K562 (cell line): ENCODE measurements around the gene AMMECR1. TPM values are rescaled to one million over a fixed set of nuclear protein-coding genes. Genes with fewer than 3 reads are reported as not detected.
A peak's percentile ranks its signal among the peaks of the same experiment; 100 is the strongest.

Experiments used
- ATAC-seq: fragments of 200-7000 bp; cut with Tn5 transposase; 3 replicates; pipeline ENCODE4 v1.9.1; 2020; ENCODE audit warnings: moderate library complexity
- BruUV-seq: library from RNA; stranded (reverse); fragments of 400-500 nt; replicated peaks from 2 replicates; lab custom pipeline; 2021; lab: Mats Ljungman, UMichigan
- CTCF ChIA-PET: fragments of 300-600 bp; formaldehyde crosslinking; extraction: SDS; loops from one replicate; lab custom pipeline; 2021; ENCODE audit warnings: low intra/inter-chr PET ratio; lab: Yijun Ruan, JAX
- POLR2A ChIA-PET: fragments of 300-600, 350-650 bp; sonication (Branson Sonifier 250); formaldehyde crosslinking; extraction: SDS; loops from one replicate; lab custom pipeline; 2021; ENCODE audit warnings: antibody characterized with exemption, inconsistent platforms; lab: Yijun Ruan, JAX
- DNase-seq, 4 experiments: peaks; one replicate each; pipeline versions ENCODE4 v3.0.0 to v3.0.0-alpha.2; 2011 to 2018; ENCODE audit warnings: low spot score in 3 of 4, mixed read lengths in 3 of 4; ENCODE audit errors: extremely low read depth in 1 of 4
- FAIRE-seq: peaks from 2 replicates; lab custom pipeline; 2011; peaks lifted over from hg19 to GRCh38; lab: Jason Lieb, UNC
- H2AFZ ChIP-seq: 2 replicates; pipeline ENCODE4 v1.6.0; 2011; ENCODE audit warnings: low read depth, low read length, control low read depth, inconsistent platforms
- H3K27ac ChIP-seq: fragments of 200-600 bp; 3 replicates; pipeline ENCODE4 v1.8.0; 2011; ENCODE audit warnings: low read depth, mild to moderate bottlenecking, control low read depth, inconsistent platforms, low read length, moderate library complexity, mixed read lengths; ENCODE audit errors: extremely low read depth
- H3K27me3 ChIP-seq, 2 experiments: fragments of 300-600 bp in 1 of 2; 2 replicates in 1 of 2; 3 replicates in 1 of 2; pipeline versions ENCODE4 v1.6.0 to v1.8.0; 2011; ENCODE audit warnings: inconsistent platforms in 2 of 2, low read length in 2 of 2, mild to moderate bottlenecking in 1 of 2, mixed read lengths in 1 of 2, moderate library complexity in 1 of 2; ENCODE audit not compliant: control insufficient read depth in 2 of 2, insufficient read depth in 2 of 2
- H3K36me3 ChIP-seq: fragments of 300-600 bp; 3 replicates; pipeline ENCODE4 v1.8.0; 2011; ENCODE audit warnings: mild to moderate bottlenecking, low read length, inconsistent platforms; ENCODE audit not compliant: control insufficient read depth, insufficient read depth
- H3K4me1 ChIP-seq, 2 experiments: fragments of 200-600 bp in 1 of 2; replicated peaks in 1 of 2; 2 replicates in 1 of 2; 3 replicates in 1 of 2; pipeline versions ENCODE4 v1.5.1 to v1.8.0; 2011; ENCODE audit warnings: inconsistent platforms in 2 of 2, low read length in 2 of 2, mild to moderate bottlenecking in 1 of 2, mixed read lengths in 1 of 2, moderate library complexity in 1 of 2; ENCODE audit not compliant: control insufficient read depth in 2 of 2, insufficient read depth in 2 of 2
- H3K4me2 ChIP-seq: 2 replicates; pipeline ENCODE4 v1.6.1; 2011; ENCODE audit warnings: low read length, control low read depth, inconsistent platforms, mixed read lengths; ENCODE audit not compliant: insufficient read depth
- H3K4me3 ChIP-seq: fragments of 200-600 bp; sonication (generic), shearing (Covaris generic); 2 replicates; pipeline ENCODE4 v1.5.1; 2016; ENCODE audit warnings: control low read depth, inconsistent platforms
- H3K79me2 ChIP-seq: fragments of 200-600 bp; 3 replicates; pipeline ENCODE4 v1.8.0; 2011; ENCODE audit warnings: low read length, inconsistent platforms; ENCODE audit not compliant: control insufficient read depth, insufficient read depth
- H3K9ac ChIP-seq, 2 experiments: 2 replicates each; pipeline versions ENCODE4 v1.6.0 to v1.6.1; 2011; ENCODE audit warnings: low read depth in 2 of 2, low read length in 2 of 2, control low read depth in 1 of 2, inconsistent platforms in 1 of 2, mild to moderate bottlenecking in 1 of 2, mixed read lengths in 1 of 2; ENCODE audit not compliant: insufficient read depth in 1 of 2
- H3K9me1 ChIP-seq: one replicate; pipeline ENCODE4 v1.6.0; 2011; ENCODE audit warnings: inconsistent platforms, mild to moderate bottlenecking, low read length, moderate library complexity; ENCODE audit not compliant: control insufficient read depth, insufficient read depth
- H3K9me3 ChIP-seq: replicated peaks from 2 replicates; pipeline ENCODE4 v1.5.1; 2011; ENCODE audit warnings: low read depth, low read length, inconsistent platforms; ENCODE audit not compliant: control insufficient read depth, insufficient read depth
- H4K20me1 ChIP-seq: replicated peaks from 2 replicates; pipeline ENCODE4 v1.6.1; 2011; ENCODE audit warnings: low read length, inconsistent platforms, mixed read lengths; ENCODE audit not compliant: control insufficient read depth, insufficient read depth
- BCL6 ChIP-seq: fragments of 250-450 bp; sonication (Bioruptor Pico); IDR thresholded peaks from 2 replicates; pipeline ENCODE4 v1.4.0; 2020
- E2F1 ChIP-seq: sonication (generic); formaldehyde crosslinking; IDR thresholded peaks from 2 replicates; pipeline ENCODE4 v1.8.1; 2023; ENCODE audit warnings: mild to moderate bottlenecking, missing genetic modification reagents, moderate library complexity
- EP300 ChIP-seq: IDR thresholded peaks from 2 replicates; pipeline ENCODE4 v1.6.1; 2012; ENCODE audit warnings: low read length, improper control_type of control experiment
- FOXJ3 ChIP-seq: sonication (generic); formaldehyde crosslinking; IDR thresholded peaks from 2 replicates; pipeline ENCODE4 v1.4.0; 2020; ENCODE audit warnings: mild to moderate bottlenecking, missing genetic modification reagents
- GTF2E2 ChIP-seq: fragments of 200-800 bp; sonication (Bioruptor generic); IDR thresholded peaks from 2 replicates; pipeline ENCODE4 v1.6.1; 2016; ENCODE audit warnings: missing genetic modification characterization, missing compliant biosample characterization
- HOXB6 ChIP-seq: fragments of 250-450 bp; sonication (Bioruptor Pico); IDR thresholded peaks from 2 replicates; pipeline ENCODE4 v1.5.1; 2022; ENCODE audit warnings: mild to moderate bottlenecking, borderline replicate concordance
- KDM2B ChIP-seq: fragments of 250-450 bp; sonication (Bioruptor Pico); IDR thresholded peaks from 2 replicates; pipeline ENCODE4 v1.8.0; 2021; ENCODE audit warnings: mild to moderate bottlenecking, moderate library complexity
- NR2C1 ChIP-seq, 2 experiments: fragments of 450-650 bp; IDR thresholded peaks; 2 replicates each; pipeline ENCODE4 v1.6.1; 2017; ENCODE audit warnings: mild to moderate bottlenecking in 2 of 2, antibody characterized with exemption in 1 of 2, inconsistent platforms in 1 of 2, missing compliant biosample characterization in 1 of 2, missing genetic modification characterization in 1 of 2
- POLR2B ChIP-seq: fragments of 450-650 bp; IDR thresholded peaks from 2 replicates; pipeline ENCODE4 v1.6.1; 2018; ENCODE audit warnings: low read depth; ENCODE audit not compliant: partially characterized antibody
- RBM15 ChIP-seq: fragments of 200-400 bp; formaldehyde crosslinking; IDR thresholded peaks from 2 replicates; pipeline ENCODE4 v1.6.1; 2018; ENCODE audit warnings: mild to moderate bottlenecking, low read length, moderate library complexity; ENCODE audit not compliant: insufficient read depth
- THAP7 ChIP-seq: fragments of 250-450 bp; sonication (Bioruptor Pico); IDR thresholded peaks from 2 replicates; pipeline ENCODE4 v1.5.0; 2021
- ZFP1 ChIP-seq: fragments of 450-650 bp; formaldehyde crosslinking; IDR thresholded peaks from 2 replicates; pipeline ENCODE4 v1.4.0; 2020; ENCODE audit warnings: mild to moderate bottlenecking, mixed read lengths
- ZNF224 ChIP-seq: sonication (generic); formaldehyde crosslinking; IDR thresholded peaks from 2 replicates; pipeline ENCODE4 v1.8.0; 2022; ENCODE audit warnings: mild to moderate bottlenecking, missing genetic modification reagents
- ZNF316 ChIP-seq: fragments of 450-650 bp; IDR thresholded peaks from 2 replicates; pipeline ENCODE4 v1.6.1; 2016
- ZSCAN29 ChIP-seq: fragments of 450-650 bp; IDR thresholded peaks from 2 replicates; pipeline ENCODE4 v1.6.1; 2017
- WGBS: fragments of 100-300 bp; shearing (Covaris generic); methylation state at CpG from one replicate; pipeline ENCODE4 v1.1.6; 2016; ENCODE audit warnings: low coverage, mixed read lengths; ENCODE audit not compliant: insufficient coverage; ENCODE audit errors: missing lambda C conversion rate; 5-methylcytosine and 5-hydroxymethylcytosine counted together
- in situ Hi-C: fragments of 300-500 bp; cut with MboI; formaldehyde crosslinking; loops from 4 replicates; pipeline ENCODE4 v1.15.0; 2018; ENCODE audit warnings: inconsistent platforms, mixed read lengths
- intact Hi-C: fragments of 100-400 bp; cut with micrococcal nuclease; formaldehyde crosslinking; loops from 2 replicates; pipeline ENCODE4 v1.14.2; 2022
- polyA plus RNA-seq, 8 experiments: library from polyadenylated mRNA; depleted of rRNA in 4 of 8; stranded (reverse) in 5 of 8; unstranded in 3 of 8; fragments of >200 nt; fragmentation: Nextera tagmentation in 2 of 8; fragmentation: Illumina TruSeq in 1 of 8; extraction: Ambion mirVana in 2 of 8; extraction: Trizol in 1 of 8; gene quantifications; 2 replicates each; pipeline versions ENCODE4 v1.2.1 to v1.2.3, GENCODE V29; 2011 to 2014; ENCODE audit warnings: inconsistent platforms in 1 of 8, missing spikeins in 1 of 8
- total RNA-seq, 7 experiments: library from RNA; depleted of rRNA in 6 of 7; stranded (reverse); fragments of >200 nt in 6 of 7; fragmentation: Illumina TruSeq in 2 of 7; extraction: Trizol in 2 of 7; gene quantifications; 2 replicates each; pipeline versions ENCODE4 v1.2.1 to v1.2.3, GENCODE V29; 2011 to 2021; ENCODE audit warnings: low replicate concordance in 1 of 7
- TF ChIP-seq, protein P1 (sequence below): sonication (generic); formaldehyde crosslinking; IDR thresholded peaks from 2 replicates; pipeline ENCODE4 v1.8.0; 2022; ENCODE audit warnings: missing genetic modification reagents, mild to moderate bottlenecking, moderate library complexity, borderline replicate concordance
- TF ChIP-seq, protein P2 (sequence below), 2 experiments: fragments of 450-650 bp in 1 of 2; IDR thresholded peaks; 2 replicates each; pipeline ENCODE4 v1.6.1; 2011 to 2017; ENCODE audit warnings: low read depth in 2 of 2, antibody characterized with exemption in 1 of 2, borderline replicate concordance in 1 of 2, low read length in 1 of 2, mild to moderate bottlenecking in 1 of 2, mixed read lengths in 1 of 2; ENCODE audit not compliant: control insufficient read depth in 1 of 2

Gene AMMECR1
- total and polyA plus RNA-seq, 9 of the 15 experiments (the other 6 are each of a cell fraction or from before 2014, with no cell fraction given), result 13.9 to 36.7 (median 23.6) TPM

DNA sequence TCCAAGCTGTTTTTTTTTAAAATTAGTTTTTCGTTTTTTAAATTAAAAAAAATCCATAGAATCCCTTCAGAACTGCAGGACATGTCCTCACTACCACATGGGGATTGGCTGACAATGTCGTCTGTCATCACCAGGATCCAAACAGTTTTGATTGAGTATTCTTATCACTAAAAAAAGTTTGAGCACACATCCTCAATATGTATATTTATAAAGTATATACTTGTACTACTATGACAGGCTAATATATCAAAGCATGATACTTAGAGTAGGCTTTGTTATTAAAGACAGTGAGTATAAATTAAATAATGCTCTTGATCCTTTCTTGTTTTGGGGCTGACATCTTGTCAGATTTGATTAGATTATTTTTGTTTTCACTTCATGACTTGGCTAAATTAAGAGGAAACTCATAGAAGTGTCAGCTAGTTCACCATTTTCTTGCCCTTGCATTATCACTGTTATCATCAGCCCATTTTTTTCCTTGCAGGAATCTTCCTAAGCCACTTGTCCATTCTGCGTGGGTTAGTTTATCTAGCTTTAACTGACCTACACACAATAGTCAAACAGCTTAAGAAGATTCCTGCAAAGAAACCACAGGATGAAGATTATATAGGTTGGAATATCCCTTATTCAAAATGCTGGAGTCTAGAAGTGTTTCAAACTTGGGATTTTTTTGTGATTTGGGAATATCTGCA is 92.8 kb downstream of the AMMECR1 start:
- Histone ChIP-seq H3K9me1 (no peaks in the 10 kb centered on the region), H3K4me3 (no peak overlapping the region), H3K9me3 (no peaks in the 10 kb centered on the region), H3K79me2 (peaks cover 57% of the 10 kb centered on the region), H3K36me3 (no peaks in the 10 kb centered on the region; the same call in 2 of the 3 replicates), H4K20me1 (no peaks in the 10 kb centered on the region), H2AFZ (no peak overlapping the region), H3K4me1 (peaks cover 0 to 11% of the 10 kb centered on the region in 2 experiments; a peak in 3 of 5 replicates), H3K4me2 (no peak overlapping the region), H3K9ac (no peak overlapping the region), H3K27me3 (no peaks in the 10 kb centered on the region), H3K27ac (no peak overlapping the region)
- ATAC-seq, result no peak
- BruUV-seq, result no TSS peak
- FAIRE-seq, result no peak
- in situ Hi-C loops (loop anchor here (5.0 kb wide), 1 partner anchor 77 kb away; no protein-coding TSS in a partner anchor), intact Hi-C loops (loop anchor here (5.0 kb wide), 1 partner anchor 92 kb away; the partner anchor contains the start of gene AMMECR1)
- 5% methylated on average over 3 of the region's 3 CpGs for WGBS
- DNase-seq, result peak in 1 of 4 experiments; percentile 19
- POLR2A ChIA-PET, result no interaction called here
- CTCF ChIA-PET, result no interaction called here
- TF ChIP-seq GTF2E2 (no peak), ZNF316 (peak; percentile 18; the same call in 1 of the 2 replicates), KDM2B (CRISPR knock-in tag) (no peak), POLR2B (no peak), THAP7 (CRISPR knock-in tag) (no peak), RBM15 (no peak), HOXB6 (CRISPR knock-in tag) (no peak), NR2C1 (IDR thresholded peaks at IDR 0.05) (no peak), NR2C1 (tag; IDR thresholded peaks at IDR 0.05) (no peak), E2F1 (CRISPR knock-in tag) (no peak), FOXJ3 (CRISPR knock-in tag) (no peak), BCL6 (CRISPR knock-in tag) (no peak), ZSCAN29 (no peak), ZFP1 (CRISPR knock-in tag) (no peak), EP300 (0 out of 2 replicates have a peak, but pooled peaks have one; percentile 4), ZNF224 (no peak)
- TF ChIP-seq, protein P1, sequence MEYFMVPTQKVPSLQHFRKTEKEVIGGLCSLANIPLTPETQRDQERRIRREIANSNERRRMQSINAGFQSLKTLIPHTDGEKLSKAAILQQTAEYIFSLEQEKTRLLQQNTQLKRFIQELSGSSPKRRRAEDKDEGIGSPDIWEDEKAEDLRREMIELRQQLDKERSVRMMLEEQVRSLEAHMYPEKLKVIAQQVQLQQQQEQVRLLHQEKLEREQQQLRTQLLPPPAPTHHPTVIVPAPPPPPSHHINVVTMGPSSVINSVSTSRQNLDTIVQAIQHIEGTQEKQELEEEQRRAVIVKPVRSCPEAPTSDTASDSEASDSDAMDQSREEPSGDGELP (CRISPR knock-in tag), result no peak
- TF ChIP-seq, protein P2, sequence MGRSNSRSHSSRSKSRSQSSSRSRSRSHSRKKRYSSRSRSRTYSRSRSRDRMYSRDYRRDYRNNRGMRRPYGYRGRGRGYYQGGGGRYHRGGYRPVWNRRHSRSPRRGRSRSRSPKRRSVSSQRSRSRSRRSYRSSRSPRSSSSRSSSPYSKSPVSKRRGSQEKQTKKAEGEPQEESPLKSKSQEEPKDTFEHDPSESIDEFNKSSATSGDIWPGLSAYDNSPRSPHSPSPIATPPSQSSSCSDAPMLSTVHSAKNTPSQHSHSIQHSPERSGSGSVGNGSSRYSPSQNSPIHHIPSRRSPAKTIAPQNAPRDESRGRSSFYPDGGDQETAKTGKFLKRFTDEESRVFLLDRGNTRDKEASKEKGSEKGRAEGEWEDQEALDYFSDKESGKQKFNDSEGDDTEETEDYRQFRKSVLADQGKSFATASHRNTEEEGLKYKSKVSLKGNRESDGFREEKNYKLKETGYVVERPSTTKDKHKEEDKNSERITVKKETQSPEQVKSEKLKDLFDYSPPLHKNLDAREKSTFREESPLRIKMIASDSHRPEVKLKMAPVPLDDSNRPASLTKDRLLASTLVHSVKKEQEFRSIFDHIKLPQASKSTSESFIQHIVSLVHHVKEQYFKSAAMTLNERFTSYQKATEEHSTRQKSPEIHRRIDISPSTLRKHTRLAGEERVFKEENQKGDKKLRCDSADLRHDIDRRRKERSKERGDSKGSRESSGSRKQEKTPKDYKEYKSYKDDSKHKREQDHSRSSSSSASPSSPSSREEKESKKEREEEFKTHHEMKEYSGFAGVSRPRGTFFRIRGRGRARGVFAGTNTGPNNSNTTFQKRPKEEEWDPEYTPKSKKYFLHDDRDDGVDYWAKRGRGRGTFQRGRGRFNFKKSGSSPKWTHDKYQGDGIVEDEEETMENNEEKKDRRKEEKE (IDR thresholded peaks at IDR 0.05; ENCODE audit: borderline replicate concordance in 1 of 2, control insufficient read depth in 1 of 2, low read depth in 2 of 2, low read length in 1 of 2), result no peak
